HG03457 (cell line): ENCODE data around the gene KXD1.
A peak's percentile ranks its signal among the peaks of the same experiment; 100 is the strongest.
"Not testable (repeated sequence)": the region's sequence is repeated elsewhere in the genome, so short reads cannot be mapped to it uniquely, and the experiment has no call there.

ENCODE experiments used
- ATAC-seq: cut with Tn5 transposase; IDR thresholded peaks from one replicate; pipeline ENCODE4 v1.9.1; 2021; ENCODE audit warnings: moderate number of reproducible peaks; ENCODE audit not compliant: unreplicated experiment

The KXD1 gene, protein sequence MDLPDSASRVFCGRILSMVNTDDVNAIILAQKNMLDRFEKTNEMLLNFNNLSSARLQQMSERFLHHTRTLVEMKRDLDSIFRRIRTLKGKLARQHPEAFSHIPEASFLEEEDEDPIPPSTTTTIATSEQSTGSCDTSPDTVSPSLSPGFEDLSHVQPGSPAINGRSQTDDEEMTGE

DNA sequence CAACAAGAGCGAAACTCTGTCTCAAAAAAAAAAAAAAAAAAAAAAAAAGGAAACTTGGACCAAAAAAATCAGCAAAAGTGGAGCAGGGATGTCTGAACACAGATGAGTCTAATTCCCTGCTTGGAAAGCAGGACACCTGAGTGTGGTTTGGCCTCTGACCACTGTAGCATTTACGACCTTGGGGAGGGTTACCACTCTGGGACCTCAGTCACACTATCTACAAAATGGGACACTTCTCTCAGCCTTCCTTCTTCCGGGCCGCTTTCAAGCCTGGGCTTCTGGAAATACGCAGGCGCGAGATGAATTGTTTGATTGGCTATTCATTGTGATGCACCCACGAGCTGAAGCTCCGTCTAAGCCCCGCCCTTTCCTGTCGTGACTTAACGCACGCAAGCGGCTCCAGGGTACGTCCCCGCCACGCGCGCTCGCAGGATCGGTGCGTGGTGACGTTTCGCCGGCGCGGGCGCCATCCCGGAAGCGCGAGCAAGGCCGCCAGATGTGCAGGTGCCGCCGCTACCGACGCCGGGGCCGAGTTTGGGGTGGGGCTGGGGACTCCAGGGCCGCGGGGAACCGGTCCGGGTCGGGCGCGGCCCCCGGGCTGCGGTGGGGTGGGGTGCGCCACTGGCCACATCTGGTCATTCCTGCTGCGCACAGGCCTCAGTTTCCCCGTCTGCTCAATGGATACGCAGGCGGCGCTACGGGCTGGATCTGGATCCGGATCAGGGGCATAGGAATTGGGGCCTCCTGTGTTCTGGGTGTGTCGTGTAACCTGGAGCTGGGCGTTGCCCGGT is at the start of gene KXD1:
KXD1 (plus strand) TSS at position 460 of the 791 bp plus-strand sequence. CDS start 4,187 bp downstream, outside the sequence.
- peak; percentile 71 for ATAC-seq

DNA sequence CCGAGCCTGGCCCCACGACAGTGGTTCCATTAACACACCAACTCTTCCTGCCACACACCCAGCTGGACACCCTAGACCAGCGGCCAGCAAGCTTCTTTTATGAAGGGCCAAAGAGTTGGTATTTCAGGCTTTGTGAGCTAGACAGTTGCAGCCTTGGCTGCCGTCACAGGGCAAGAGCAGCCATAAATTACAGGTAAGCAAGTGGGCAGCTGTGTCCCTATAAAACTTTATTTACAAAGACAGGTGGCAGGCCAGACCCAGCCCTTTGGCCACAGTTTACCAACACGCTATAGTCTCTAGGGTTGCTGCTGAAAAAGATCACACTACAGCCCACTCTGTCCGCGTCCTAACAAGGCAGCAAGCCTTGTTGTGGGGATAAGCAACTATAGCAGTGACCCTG is 49.1 kb upstream of the KXD1 start:
- ATAC-seq, result no peak

DNA sequence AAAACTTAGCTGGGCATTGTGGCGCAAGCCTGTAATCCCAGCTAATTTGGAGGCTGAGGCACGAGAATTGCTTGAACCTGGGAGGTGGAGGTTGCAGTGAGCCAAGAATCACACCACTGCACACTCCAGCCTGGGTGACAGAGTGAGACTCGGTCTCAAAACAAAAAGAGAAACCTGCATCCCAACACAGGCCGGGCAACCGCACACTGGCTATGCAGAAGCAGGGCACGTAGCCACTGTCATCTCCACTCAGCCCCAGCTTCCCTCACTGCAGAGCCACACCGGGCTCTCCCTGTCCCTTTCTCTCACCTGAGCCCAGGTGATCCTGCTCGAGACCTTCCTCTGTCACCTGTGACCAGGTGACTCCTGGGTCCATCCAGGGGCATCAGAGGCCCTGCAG is 47.5 kb upstream of the KXD1 start:
- no peak for ATAC-seq

DNA sequence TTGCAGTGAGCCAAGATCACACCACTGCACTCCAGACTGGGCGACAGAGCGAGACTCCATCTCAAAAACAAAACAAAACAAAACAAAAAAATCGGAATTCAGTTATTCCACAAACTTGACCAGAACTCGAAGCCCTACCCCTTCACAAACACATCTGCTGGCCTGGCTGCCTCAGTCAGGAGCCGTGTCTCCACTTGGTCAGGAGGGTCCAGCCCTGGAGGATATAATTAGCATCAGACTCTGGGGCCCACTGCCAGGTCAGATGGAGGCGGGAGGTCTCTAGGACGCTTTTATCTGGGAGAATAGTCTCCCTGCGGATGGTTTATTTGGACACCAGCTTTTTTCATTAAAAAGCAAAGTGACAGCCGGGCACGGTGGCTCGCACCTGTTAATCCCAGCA is 43.8 kb upstream of the KXD1 start:
- no peak for ATAC-seq

DNA sequence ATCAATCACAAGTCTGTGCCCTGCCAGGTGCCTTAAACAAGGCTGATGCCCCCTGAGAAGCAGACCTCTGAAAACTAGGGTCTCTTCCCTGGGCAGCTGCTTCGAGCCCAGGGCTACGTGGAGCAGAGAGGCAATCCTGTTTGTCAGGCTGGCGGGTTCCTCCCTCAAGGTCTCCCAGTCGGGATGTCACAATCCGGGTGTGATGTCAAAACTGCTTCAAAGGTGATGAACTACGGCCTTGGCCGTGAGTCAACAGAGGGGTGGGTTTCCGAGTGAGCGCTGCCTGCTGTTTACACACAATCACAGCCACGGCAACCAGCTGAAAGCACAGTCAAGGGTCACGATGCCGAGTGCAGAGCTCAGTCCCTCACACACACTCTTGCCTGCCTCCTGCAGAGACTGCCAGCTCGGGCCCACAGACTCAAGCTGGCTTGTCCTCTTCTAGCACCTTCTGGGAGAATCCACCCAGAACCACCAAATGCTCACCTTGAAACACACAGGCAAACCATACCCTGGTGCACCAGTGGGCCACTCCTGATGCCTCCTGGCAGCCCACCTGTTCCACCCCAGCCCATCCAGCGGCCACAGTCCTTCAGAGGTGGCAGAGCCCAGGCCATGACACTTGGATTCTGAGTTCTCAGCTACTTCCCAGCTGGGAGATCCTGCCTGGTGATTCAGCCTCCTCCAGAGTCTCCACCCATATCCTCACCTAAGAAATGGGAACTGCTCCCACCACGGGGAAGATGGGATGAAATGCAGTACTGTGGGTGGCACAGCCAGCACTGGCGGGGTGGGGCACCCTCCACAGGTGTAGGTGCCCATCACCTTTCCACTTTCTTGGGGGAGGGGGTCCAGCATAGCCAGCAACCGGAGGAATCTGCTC is 42.6 kb upstream of the KXD1 start:
- ATAC-seq, result no peak

DNA sequence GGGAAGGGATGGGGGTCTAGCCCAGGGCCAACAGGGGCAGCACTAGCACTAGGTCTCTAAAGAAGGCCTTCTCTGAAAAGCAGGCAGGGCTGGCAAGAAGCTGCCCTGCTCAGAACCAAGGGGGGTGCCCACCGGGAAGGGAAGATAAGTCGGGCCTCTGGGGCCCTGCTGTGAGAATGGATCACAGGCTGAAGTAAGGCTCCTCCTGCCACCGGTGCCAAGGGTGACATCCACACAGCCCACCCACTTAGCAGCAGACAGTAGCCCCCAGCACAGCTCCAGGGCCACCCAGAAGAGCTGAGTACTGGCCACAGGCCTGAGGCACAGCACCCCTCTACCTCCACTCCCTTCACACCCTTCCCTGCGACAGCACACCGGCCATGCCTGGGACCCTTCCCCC is 41.7 kb upstream of the KXD1 start:
- no peak for ATAC-seq

DNA sequence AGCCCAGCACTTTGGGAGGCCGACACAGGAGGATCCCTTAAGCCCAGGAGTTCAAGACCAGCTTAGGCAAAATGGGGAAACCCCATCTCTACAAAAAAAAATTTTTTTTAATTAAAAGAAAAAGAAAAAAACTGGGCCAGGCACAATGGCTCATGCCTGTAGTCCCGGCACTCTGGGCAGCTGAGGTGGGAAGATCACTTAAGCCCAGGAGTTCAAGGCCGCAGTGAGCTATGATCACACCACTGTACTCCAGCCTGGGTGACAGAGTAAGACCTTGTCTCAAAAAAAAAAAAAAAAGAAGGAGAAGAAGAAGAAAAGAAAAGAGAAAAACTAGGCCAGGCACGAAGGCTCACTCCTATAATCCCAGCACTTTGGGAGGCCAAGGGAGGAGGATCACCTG is 40.1 kb upstream of the KXD1 start:
- no peak for ATAC-seq

DNA sequence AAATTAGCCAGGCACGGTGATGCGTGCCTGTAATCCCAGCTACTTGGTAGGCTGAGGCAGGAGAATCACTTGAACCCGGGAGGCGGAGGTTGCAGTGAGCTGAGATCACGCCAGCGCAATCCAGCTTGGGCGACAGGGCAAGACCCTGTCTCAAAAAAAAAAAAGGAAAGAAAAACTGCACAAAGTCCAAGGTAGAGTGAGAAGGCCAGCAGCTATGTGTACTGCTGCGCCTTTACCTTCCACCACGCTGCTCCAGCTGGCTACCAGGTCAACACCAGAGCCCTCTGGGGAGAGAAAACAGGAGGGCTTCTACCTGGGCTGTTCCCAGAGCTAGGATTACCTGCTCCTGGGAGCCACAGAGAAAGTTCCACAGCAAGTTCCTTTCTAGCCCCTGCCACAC is 39.0 kb upstream of the KXD1 start:
- no peak for ATAC-seq

DNA sequence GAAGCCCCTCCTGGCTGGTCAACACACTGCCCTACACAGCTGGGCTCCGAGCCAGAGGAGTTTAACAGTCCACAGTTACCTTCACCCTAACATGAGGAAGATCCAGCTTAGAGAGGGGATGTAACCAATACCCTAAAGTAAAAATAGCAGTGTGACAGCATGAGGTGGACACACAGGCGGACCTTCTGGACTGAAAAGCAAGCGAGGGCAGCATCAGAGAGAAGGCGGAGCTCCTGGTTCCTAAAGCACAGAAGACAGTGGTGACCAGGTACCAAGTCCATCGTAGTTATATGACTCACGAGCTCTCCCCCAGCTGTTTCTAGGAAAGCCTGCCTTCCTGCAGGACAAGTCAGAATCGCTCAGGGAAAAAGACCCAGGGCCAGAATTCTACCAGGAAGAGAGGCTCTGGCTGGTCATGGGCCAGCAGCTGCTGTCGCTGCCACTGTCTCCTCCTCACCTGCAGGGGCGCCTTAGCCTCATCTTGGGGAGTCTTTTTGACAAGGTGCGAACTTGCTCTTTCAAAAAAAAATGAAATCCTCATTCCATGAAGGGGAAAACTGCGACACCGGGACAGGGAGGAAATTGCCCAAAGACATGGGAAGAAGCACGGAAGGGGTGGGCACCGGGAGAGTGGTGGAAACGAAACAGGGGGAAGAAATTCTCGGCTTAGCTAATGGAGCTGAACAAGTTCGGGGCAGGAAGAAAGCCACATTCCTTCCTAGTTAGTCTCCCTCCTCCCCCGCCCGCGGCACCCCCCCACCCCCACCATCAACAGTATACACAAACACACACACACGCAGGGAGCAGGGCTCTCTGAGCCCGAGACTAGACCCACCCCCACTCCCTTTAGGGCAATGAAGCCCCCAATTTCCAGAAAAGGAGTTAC is 37.5 kb upstream of the KXD1 start:
- ATAC-seq, result no peak

DNA sequence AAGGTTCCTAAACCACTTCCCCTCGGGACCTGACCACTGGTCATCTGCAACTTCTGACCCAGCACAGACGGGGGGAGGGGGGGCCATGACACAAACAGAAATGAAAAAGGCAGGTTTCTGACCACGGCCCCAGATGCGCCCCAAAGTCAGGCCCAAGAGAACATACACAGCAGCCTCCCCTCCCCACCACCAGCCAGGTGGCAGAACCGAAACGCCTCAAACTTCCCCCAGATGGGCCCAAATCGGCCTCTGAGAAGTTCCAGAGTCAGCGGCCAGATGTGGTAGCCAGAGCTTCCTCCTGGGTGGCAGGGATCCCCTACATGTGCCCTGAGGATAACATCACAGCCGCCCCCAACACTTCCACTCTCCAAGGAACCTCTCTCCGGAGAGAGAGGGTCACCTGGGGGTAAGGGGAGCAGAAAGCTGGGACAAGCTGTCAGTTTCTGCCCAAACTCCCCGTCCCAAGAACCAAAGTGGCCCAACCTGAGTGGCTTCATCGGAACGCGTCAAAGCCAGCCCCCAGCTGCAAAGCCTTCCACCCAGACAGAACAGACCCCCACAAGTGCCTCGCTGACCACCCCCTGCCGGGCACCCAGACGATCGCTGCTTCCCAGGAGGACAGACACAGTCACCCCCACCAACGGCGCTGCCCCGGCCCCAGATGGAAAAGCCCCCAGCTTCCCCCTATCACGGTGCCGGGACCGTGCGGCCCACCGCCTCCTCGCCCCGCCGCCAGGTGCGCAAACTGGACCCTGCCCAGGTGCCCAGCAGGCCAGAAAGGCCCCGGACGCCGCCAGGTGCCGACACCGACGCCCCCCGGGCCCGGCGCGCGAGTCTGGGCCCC is 36.6 kb upstream of the KXD1 start:
- no peak for ATAC-seq

DNA sequence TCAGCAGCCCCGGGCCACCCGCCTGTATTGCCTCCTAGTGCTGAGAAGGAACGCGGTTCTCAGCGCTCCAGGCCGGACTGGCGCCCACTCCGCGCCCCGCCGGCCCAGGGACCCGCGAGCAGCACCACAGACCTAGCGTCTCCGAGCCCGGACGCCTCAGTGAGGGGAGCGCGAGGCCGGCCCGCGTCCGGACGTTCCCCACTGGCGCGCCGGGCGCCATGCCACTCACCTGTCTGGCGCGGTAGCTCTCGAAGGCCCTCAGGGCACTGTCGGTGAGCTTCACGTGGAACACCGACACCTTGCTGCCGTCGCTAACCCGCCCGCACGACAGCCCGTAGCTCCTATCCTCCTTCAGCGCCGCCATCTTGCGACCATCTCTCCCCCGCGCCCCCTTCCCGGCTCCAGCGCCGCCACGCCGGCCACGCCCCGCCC is 36.0 kb upstream of the KXD1 start, which contains the start of gene ELL:
ELL (minus strand) TSS at position 379 of the 432 bp plus-strand sequence; CDS start at position 364, 15 bp downstream.
- ATAC-seq, result peak; percentile 2

DNA sequence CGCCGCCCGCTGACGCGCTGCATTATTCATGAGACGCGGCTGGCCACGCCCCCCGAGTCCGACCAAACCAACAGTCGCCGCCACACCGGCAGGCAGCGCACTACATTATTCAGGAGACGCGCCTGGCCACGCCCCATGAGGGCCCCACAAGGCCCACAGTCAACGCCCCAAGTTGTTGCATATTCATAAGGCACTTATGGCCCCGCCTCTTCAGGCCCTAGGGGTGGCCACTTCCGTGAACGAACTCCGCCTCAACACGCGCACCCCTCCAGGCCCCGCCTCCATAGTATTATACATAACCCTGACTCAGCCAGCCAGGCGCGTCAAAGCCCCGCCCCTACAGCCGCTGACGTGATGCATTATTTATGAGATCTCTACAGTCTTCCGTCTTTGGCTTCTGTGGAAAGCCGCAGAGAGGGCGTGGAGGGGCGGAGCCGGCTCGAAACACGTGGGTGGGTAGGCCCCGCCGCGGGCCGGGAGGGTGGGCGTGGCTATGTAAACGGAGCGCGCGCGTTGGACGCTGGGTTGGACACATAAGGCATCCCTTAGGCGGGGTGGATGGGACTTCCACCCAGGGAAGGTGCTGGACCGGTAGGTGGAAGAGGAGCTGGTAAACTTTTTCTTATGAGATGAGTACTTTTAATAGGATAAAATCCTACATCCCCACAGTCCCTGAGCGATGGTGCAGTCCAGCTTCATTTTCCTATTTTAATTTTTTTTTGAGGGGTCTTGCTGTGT is 35.4 kb upstream of the KXD1 start:
- peak; percentile 77 for ATAC-seq

DNA sequence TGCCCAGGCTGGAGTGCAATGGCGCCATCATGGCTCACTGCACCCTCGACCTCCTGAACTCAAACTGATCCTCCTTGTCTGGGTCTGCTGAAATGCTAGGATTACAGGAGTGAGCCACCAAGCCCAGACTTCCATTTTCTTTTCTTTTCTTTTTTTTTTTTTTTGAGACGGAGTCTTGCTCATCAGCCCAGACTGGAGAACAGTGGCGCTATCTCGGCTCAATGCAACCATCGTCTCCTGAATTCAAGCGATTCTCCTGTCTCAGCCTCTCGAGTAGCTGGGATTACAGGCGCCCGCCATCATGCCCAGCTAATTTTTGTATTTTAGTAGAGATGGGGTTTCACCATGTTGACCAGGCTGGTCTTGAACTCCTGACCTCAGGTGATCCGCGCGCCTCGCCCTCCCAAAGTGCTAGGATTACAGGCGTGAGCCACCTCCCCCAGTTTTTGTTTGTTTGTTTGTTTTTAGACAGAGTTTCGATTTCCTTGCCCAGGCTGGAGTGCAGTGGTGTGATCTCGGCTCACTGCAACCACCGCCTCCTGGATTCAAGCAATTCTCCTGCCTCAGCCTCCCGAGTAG is 34.7 kb upstream of the KXD1 start:
- not testable (repeated sequence) for ATAC-seq

DNA sequence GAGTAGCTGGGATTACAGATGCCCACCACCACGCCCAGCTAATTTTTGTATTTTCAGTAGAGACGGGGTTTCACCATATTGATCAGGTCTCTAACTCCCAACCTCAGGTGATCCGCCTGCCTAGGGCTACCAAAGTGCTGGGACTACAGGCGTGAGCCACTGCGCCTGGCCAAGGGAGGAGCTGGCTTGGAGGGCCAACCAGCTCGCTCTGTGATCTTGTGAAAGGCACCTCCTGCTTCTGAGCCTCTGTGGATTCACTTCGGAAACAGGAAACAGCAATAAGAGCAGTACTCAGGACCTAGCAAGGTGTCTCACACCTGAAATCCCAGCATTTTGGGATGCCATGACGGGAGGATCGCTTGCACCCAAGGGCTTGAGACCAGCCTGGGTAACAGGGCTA is 33.8 kb upstream of the KXD1 start:
- ATAC-seq, result no peak

DNA sequence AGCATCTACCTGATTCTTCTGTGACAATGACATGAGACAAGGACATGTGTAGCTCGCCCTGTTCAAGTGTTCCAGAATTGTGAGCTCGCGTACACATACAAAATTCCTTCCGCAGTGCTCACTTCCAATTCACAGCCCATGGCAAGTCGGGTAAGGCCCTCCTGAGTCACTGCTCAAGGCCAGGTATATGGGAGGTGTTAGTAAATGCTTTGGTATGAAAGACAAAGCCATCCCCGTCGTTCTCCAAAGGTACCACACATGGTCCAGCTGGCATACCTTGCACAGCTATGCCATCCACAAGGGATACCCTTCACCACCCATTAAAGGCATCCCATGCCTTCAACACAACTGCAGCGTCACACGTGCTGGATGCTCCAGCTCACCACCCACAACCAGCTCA is 31.4 kb upstream of the KXD1 start:
- ATAC-seq, result no peak

DNA sequence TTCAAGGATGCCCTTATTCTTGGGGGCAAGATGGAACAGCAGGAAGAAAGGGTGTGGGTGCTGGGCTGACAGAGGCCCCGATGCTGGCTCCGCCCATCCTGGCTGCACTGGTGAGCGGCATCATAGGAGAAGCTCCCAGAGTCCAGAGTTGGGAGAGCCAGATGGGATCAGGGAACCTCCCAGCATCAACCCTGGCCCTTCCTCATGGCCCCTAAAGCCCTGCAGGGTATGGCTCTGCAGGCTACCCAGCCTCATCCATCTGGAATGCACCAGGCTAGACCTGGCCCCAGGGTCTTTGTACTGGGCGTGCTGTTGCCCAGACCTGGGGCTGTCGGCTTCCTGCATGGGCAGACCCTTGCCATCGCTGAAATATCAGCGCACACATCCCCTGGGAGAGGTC is 27.9 kb upstream of the KXD1 start:
- no peak for ATAC-seq

DNA sequence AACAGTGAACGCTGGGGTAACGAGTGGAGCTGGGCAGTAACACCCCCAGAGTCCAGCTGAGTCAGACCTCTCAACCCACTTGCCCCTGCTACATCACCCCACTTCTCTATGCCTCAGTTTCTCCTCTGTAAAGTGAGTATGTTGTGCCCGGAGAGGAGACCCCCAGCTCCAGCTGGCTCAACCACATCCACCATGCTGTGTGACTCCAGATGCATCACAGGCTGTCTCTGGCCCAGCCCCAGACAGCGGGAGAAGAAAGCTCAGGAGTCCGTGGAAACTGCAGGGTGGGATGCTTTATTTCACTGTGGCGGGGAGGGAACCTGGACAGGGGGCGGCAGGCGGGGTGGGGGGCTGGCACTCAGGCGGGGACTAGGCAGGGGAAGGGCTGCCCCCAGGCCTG is 26.2 kb upstream of the KXD1 start:
- no peak for ATAC-seq

DNA sequence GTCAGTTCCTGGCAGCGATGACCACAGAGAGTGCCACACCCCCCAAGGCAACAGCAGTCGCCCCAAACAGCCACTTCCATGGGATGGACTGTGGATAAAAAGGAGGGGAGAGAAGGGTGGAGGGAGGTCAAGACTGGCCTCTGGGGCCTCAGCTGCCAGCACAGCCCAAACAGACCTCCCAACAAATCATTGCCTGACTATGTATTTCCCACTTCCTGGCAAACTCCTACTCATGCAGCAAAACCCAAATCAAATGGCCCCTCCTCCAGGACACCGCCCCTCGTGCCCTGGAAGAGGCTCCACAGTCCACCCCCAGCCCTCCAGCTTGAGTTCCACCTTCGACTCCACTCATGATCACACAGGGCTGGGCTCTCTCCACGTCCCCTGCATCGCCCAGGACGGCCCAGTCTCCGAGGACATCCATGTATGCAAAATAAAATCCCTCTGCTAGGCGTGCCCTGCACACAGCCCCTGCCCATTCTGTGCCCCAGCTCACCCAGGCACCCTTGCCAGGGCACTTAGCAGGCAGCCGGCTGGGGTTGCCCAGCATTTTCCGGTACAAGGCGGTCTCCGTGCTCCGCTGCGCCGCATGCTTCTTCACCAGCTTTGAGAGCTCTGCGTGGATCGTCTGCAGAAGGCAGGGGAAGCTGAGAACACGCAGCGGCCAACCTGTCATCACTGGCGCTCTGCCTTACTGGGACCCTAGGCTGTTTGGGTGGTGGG is 25.3 kb upstream of the KXD1 start:
- no peak for ATAC-seq
